ENCODE results near the gene ZNF416.

Gene ZNF416

DNA sequence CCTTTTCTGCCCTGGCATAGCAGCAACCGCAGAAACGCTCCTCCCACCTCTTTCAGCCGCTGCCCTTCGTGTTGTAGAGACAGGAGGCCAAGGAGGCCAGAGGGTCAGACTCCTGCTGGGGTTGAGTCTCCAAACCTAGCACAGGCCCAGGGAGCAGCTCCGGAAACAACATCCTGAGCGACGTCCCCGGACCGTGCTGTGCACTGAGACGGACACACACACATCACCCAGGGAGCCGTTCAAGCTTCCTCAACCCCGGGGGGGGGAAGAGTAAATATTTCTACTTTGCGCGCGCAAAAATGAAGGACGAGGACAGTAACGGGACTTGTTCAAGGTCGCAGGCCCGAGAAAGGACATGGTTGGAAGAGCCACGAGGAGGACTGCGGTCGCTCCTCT, 19.7 kb downstream of the ZNF416 start:
- DNase-seq (ENCODE audit: low read depth in 2 of 2): no peak

DNA sequence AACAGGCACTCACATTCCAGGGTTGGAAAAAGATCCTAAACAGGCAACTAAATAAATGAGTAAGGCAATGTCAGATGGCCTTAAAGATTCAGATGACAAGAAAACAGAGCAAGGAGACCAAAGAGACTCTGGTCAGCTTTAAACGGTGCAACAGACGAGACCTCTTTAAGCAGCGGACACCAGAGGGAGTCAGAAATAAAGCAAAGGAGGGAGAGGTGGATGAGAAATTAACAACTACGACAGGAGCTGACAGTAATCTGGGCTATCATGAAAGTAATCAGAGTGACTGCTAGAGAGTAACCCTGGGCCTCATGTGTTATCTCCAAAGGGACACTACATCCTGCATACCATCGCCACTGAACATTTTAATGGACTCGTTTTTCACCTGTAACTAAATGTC, 20.2 kb downstream of the ZNF416 start:
- no peak for DNase-seq (ENCODE audit: low read depth in 2 of 2)

DNA sequence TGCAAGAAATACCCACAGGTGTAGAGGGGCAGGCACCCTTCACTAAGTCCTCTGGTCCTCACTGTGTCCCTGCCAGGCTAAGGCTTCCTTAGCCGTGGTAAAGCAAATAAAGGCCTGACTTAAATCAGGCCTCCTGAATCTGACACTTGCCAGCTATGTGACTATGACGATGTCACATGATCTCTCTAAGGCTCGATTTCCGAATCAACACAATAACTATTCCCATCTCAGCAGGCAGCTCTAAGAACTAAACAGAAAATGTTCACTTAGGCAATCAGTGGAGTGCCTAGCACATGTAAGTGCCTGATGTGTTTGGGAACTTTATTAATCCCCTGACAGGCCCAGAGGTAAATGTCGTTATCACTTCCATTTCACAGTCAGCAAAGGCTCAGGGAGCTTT, 21.1 kb downstream of the ZNF416 start:
- no peak for DNase-seq (ENCODE audit: low read depth in 2 of 2)

DNA sequence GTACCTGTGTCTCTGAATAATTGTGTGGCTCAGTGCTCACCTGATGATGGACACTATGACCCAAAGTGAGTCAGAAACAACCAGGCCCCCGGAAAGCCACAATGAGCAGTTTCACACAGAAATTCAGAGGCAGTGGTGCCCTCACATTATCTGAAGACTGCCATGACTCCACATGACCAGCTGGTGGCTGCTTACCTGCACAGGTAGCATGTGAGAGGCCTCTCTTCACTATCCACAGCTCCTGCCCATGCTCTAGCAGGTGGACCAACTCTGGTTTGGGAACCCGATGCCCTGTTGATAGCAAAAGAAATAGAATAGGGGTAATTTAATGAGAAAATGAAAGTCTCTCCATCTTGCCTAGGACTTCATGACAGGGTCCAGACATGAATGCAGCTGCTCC, 26.3 kb downstream of the ZNF416 start:
- DNase-seq (ENCODE audit: low read depth in 2 of 2): no peak

DNA sequence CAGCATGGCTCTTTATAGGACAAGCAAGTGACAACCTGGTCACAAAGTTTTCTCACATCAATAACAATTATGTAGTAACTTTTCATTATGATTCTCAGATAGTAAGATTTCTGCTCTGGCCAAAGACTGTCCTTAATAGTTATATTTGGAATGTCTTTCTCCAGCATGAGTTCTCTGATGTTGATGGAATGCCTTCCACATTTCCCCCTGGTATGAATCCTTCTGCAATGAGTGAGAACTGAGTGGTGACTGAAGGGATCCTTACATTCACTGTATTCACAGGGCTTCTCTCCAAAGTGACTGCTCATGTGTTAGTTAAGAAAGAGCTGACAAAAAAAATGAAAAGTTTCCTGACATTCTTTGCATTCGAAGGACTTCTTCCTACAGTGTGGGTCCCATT, 32.2 kb downstream of the ZNF416 start:
- DNase-seq (ENCODE audit: low read depth in 2 of 2): no peak

DNA sequence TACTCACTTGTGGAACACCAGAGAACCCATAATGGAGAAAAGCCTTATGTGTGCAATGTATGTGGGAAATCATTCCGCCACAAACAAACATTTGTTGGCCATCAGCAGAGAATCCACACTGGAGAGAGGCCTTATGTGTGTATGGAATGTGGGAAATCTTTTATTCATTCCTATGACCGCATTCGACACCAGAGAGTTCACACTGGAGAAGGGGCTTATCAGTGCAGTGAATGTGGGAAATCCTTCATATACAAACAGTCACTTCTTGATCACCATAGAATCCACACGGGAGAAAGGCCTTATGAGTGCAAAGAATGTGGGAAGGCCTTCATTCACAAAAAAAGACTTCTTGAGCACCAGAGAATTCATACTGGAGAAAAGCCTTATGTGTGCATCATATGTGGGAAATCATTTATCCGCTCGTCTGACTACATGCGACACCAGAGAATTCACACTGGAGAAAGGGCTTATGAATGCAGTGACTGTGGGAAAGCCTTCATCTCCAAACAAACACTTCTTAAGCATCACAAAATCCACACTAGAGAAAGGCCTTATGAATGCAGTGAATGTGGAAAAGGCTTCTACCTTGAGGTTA, 40.7 kb downstream of the ZNF416 start:
- no peak for DNase-seq (ENCODE audit: low read depth in 2 of 2)

DNA sequence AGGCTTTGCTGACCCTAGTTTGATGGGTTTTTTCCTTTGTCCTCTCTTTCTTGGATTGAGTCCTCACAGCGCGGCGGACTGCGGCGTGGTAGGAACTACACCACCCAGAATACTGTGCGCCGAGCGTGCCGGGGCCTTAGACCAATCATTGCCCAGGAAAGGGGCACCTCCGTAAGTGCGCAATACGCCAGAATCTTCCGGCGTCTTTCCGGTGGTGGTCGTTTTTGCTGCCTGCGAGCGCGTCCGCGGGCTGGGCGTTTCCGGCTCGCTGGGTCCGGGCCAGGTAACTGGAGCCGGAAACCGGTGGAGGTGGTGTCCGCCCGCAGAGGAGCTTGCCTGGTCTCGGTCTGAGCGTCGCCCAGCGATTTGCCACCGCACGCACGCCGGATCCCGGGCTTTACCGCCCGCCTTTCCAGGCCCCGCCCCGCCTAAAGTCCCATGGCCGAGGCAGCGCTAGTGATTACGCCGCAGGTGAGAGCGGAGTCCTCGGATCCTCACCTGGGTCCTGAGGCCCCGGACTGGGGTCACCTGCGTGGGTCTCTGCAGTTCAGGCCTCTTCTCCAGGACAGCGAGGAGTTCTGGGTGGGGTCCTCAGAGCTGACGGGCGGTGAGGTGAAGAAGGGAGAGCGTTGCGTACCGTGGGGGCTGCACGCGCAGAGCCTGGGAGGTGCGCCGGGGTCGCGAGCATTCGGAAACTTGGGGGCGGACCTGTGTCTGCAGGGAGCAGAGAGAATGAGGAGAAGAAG, 51.4 kb downstream of the ZNF416 start, which contains the start of gene ZNF549:
Gene ZNF549, plus strand, starts transcription at position 221 of the 746 bp plus-strand sequence. Its CDS starts 218 bp downstream, at position 439.
- peak; percentile 81 to 83 for DNase-seq (ENCODE audit: low read depth in 2 of 2)

All from stimulated activated CD4-positive, alpha-beta T cell treated with anti-CD3 and anti-CD28 coated beads, Interleukin-15, amount 100 ng/mL, for 48 hours (primary cell).